ENCODE measurements around the gene CDHR2. TPM values are rescaled to one million over a fixed set of nuclear protein-coding genes. Genes with fewer than 3 reads are reported as not detected.

Gene CDHR2
- total RNA-seq, 4 donors from 2014 or later, result 0.10 to 0.23 TPM; not detected in 2

GRCh38 chr5:176573564-176574296 lies 24.6 kb downstream of the CDHR2 start:
- TF ChIP-seq EP300 (IDR thresholded peaks at IDR 0.05), result no peak
- TF ChIP-seq CTCF (IDR thresholded peaks at IDR 0.05), result peak; percentile 25 to 79
- DNase-seq (ENCODE audit: low spot score in 2 of 2), result peak in 1 of 2 donors; percentile 80

GRCh38 chr5:176574297-176574591 lies 25.1 kb downstream of the CDHR2 start:
- no peak for DNase-seq (ENCODE audit: low spot score in 2 of 2)
- no peaks in the 10 kb centered on the region for H3K9me3 ChIP-seq
- no peak overlapping the region for H3K4me3 ChIP-seq
- TF ChIP-seq POLR2A (IDR thresholded peaks at IDR 0.05) (no peak), CTCF (IDR thresholded peaks at IDR 0.05) (no peak), EP300 (IDR thresholded peaks at IDR 0.05) (no peak), POLR2AphosphoS5 (IDR thresholded peaks at IDR 0.05) (no peak)
- H3K36me3 ChIP-seq, result no peaks in the 10 kb centered on the region
- no peaks in the 10 kb centered on the region for H3K4me1 ChIP-seq
- H3K27ac ChIP-seq, result no peak overlapping the region
- peaks cover 20% of the 10 kb centered on the region for H3K27me3 ChIP-seq
- 60% methylated on average over 1 of the region's 10 CpGs for WGBS

More at GRCh38 chr5:176573564-176574296, 24.6 kb downstream of the CDHR2 start:
- Histone ChIP-seq H3K4me3 (no peak overlapping the region), H3K27me3 (peaks cover 20% of the 10 kb centered on the region), H3K9me3 (no peaks in the 10 kb centered on the region), H3K36me3 (no peaks in the 10 kb centered on the region), H3K4me1 (no peaks in the 10 kb centered on the region), H3K27ac (no peak overlapping the region)
- 43% methylated on average over 17 of the region's 18 CpGs for WGBS

- Histone ChIP-seq H3K9me3 (no peaks in the 10 kb centered on the region), H3K27me3 (peaks cover 15% of the 10 kb centered on the region), H3K4me3 (no peak overlapping the region), H3K36me3 (no peaks in the 10 kb centered on the region), H3K27ac (no peak overlapping the region), H3K4me1 (no peaks in the 10 kb centered on the region)
- no peak for DNase-seq (ENCODE audit: low spot score in 2 of 2)
- 80% methylated on average over 1 of the region's 14 CpGs for WGBS
- TF ChIP-seq POLR2AphosphoS5 (IDR thresholded peaks at IDR 0.05) (no peak), EP300 (IDR thresholded peaks at IDR 0.05) (no peak), CTCF (IDR thresholded peaks at IDR 0.05) (no peak), POLR2A (IDR thresholded peaks at IDR 0.05) (no peak)
Measured at GRCh38 chr5:176575066-176575465, 25.9 kb downstream of the CDHR2 start.

- Histone ChIP-seq H3K36me3 (no peaks in the 10 kb centered on the region), H3K27ac (no peak overlapping the region), H3K9me3 (no peaks in the 10 kb centered on the region), H3K4me3 (no peak overlapping the region), H3K4me1 (no peaks in the 10 kb centered on the region), H3K27me3 (peaks cover 15% of the 10 kb centered on the region)
- 82% methylated on average over 16 of the region's 37 CpGs for WGBS
- no peak for TF ChIP-seq EP300 (IDR thresholded peaks at IDR 0.05)
- TF ChIP-seq POLR2AphosphoS5 (IDR thresholded peaks at IDR 0.05), result no peak
- no peak for TF ChIP-seq POLR2A (IDR thresholded peaks at IDR 0.05)
- TF ChIP-seq CTCF (IDR thresholded peaks at IDR 0.05), result no peak
- no peak for DNase-seq (ENCODE audit: low spot score in 2 of 2)
Measured at GRCh38 chr5:176575488-176576422, 26.6 kb downstream of the CDHR2 start.

All from suprapubic skin (tissue), 4 donors.